Caco-2 (cell line): ENCODE measurements around the gene B4GALNT2. TPM values are rescaled to one million over a fixed set of nuclear protein-coding genes. Genes with fewer than 3 reads are reported as not detected.

Experiments used
- BruUV-seq: library from RNA; stranded (reverse); fragments of 400-500 nt; replicated peaks from 2 replicates; lab custom pipeline; 2021; lab: Mats Ljungman, UMichigan
- CTCF ChIA-PET: fragments of 300-600 bp; sonication (Branson Sonifier 250); formaldehyde crosslinking; loops from one replicate; lab custom pipeline; 2022; ENCODE audit warnings: antibody characterized with exemption; lab: Charles Lee
- POLR2A ChIA-PET: fragments of 300-600 bp; sonication (Branson Sonifier 250); formaldehyde crosslinking; loops from one replicate; lab custom pipeline; 2022; ENCODE audit warnings: antibody characterized with exemption; lab: Charles Lee
- DNase-seq, 2 experiments: peaks; one replicate each; pipeline versions ENCODE4 v3.0.0 to v3.0.0-alpha.2; 2020 to 2022
- H3K27me3 ChIP-seq: replicated peaks from 2 replicates; pipeline ENCODE4 v1.6.0; 2011; ENCODE audit warnings: low read length; ENCODE audit not compliant: control insufficient read depth, insufficient read depth
- H3K36me3 ChIP-seq: 2 replicates; pipeline ENCODE4 v1.5.1; 2011; ENCODE audit warnings: low read length; ENCODE audit not compliant: control insufficient read depth, insufficient read depth
- H3K4me1 ChIP-seq: fragments of 250-450 bp; sonication (Bioruptor Pico); 2 replicates; pipeline ENCODE4 v1.5.1; 2020; ENCODE audit warnings: mild to moderate bottlenecking
- H3K4me3 ChIP-seq: 2 replicates; pipeline ENCODE4 v1.5.1; 2011; ENCODE audit warnings: low read depth, mild to moderate bottlenecking, control low read depth, low read length
- H3K9me3 ChIP-seq: fragments of 250-450 bp; sonication (Bioruptor Pico); 2 replicates; pipeline ENCODE4 v1.5.1; 2020; ENCODE audit warnings: mild to moderate bottlenecking, moderate library complexity
- H3K27ac Mint-ChIP-seq: one replicate; pipeline ENCODE4 v1.8.0; 2022; ENCODE audit warnings: mixed read lengths; ENCODE audit not compliant: unreplicated experiment
- H3K27me3 Mint-ChIP-seq: one replicate; pipeline ENCODE4 v1.8.0; 2022; ENCODE audit warnings: mixed read lengths; ENCODE audit not compliant: insufficient read depth, unreplicated experiment
- H3K36me3 Mint-ChIP-seq: one replicate; pipeline ENCODE4 v1.8.0; 2022; ENCODE audit warnings: mild to moderate bottlenecking, mixed read lengths; ENCODE audit not compliant: insufficient read depth, unreplicated experiment
- H3K4me1 Mint-ChIP-seq: one replicate; pipeline ENCODE4 v1.8.0; 2022; ENCODE audit warnings: low read depth, mixed read lengths; ENCODE audit not compliant: unreplicated experiment
- H3K4me3 Mint-ChIP-seq: one replicate; pipeline ENCODE4 v1.8.0; 2022; ENCODE audit warnings: mild to moderate bottlenecking, moderate library complexity, mixed read lengths; ENCODE audit not compliant: unreplicated experiment
- H3K9me3 Mint-ChIP-seq: one replicate; pipeline ENCODE4 v1.8.0; 2022; ENCODE audit warnings: mixed read lengths; ENCODE audit not compliant: unreplicated experiment
- CTCF ChIP-seq, 2 experiments: fragments of 200-600 bp in 1 of 2; IDR thresholded peaks; 1 replicate in 1 of 2; 2 replicates in 1 of 2; pipeline versions ENCODE4 v1.5.1 to v1.8.0; 2011 to 2022; ENCODE audit warnings: antibody characterized with exemption in 1 of 2, control low read depth in 1 of 2, inconsistent platforms in 1 of 2, low read depth in 1 of 2, low read length in 1 of 2, mild to moderate bottlenecking in 1 of 2, moderate library complexity in 1 of 2; ENCODE audit not compliant: insufficient read depth in 1 of 2, severe bottlenecking in 1 of 2, unreplicated experiment in 1 of 2
- intact Hi-C: fragments of 100-400 bp; cut with micrococcal nuclease; formaldehyde crosslinking; loops from one replicate; pipeline ENCODE4 v1.10.0; 2022; ENCODE audit not compliant: unreplicated experiment
- total RNA-seq: library from RNA; stranded (reverse); gene quantifications from 2 replicates; pipeline ENCODE4 v1.2.3, GENCODE V29; 2022

Gene B4GALNT2
- total RNA-seq, 1 experiment from 2014 or later, result 1.3 TPM

- H3K27me3 Mint-ChIP-seq, result peaks cover 23% of the 10 kb centered on the region
- CTCF ChIA-PET, result interaction anchor here (0.6 to 2.1 kb wide), 8 partner anchors 9 to 178 kb away, joined by 3 to 6 read pairs (median 4); no protein-coding TSS in a partner anchor
These were observed 93.1 kb downstream of the B4GALNT2 start for GRCh38 chr17:49225554-49226236.

More at GRCh38 chr17:49225554-49226236, 93.1 kb downstream of the B4GALNT2 start:
- no peak for DNase-seq
- H3K4me3 Mint-ChIP-seq, result no peak overlapping the region
- Histone ChIP-seq H3K36me3 (no peaks in the 10 kb centered on the region), H3K4me3 (no peak overlapping the region), H3K4me1 (peaks cover 25% of the 10 kb centered on the region), H3K27me3 (peaks cover 9% of the 10 kb centered on the region), H3K9me3 (no peaks in the 10 kb centered on the region)
- peaks cover 16% of the 10 kb centered on the region for H3K36me3 Mint-ChIP-seq
- BruUV-seq, result no TSS peak
- POLR2A ChIA-PET, result no interaction called here
- no peak for TF ChIP-seq CTCF (IDR thresholded peaks at IDR 0.05; ENCODE audit: insufficient read depth in 1 of 2, low read depth in 1 of 2, low read length in 1 of 2, severe bottlenecking in 1 of 2, unreplicated experiment in 1 of 2)
- H3K27ac Mint-ChIP-seq, result no peak overlapping the region
- intact Hi-C loops, result loop anchor here (5.0 to 10.0 kb wide), 2 partner anchors 93 to 271 kb away; partner anchors contain the start of gene B4GALNT2
- no peaks in the 10 kb centered on the region for H3K9me3 Mint-ChIP-seq
- H3K4me1 Mint-ChIP-seq, result peaks cover 25% of the 10 kb centered on the region

Other genes with a start within 250 kb of the B4GALNT2 start
- 161 and 172 TPM in 2 replicates for gene ATP5MC1, start 240.0 kb upstream of the B4GALNT2 start, total RNA-seq
- gene UBE2Z, start 224.4 kb upstream of the B4GALNT2 start, total RNA-seq, result 182 and 187 TPM in 2 replicates
- 457 and 461 TPM in 2 replicates for gene SNF8, start 187.9 kb upstream of the B4GALNT2 start, total RNA-seq
- 0.59 and 0.63 TPM in 2 replicates for gene GIP, start 164.2 kb upstream of the B4GALNT2 start, total RNA-seq
- 583 and 601 TPM in 2 replicates for gene IGF2BP1, start 135.4 kb upstream of the B4GALNT2 start, total RNA-seq
- gene GNGT2, start 77.8 kb downstream of the B4GALNT2 start, total RNA-seq, result not detected in 2 replicates
- gene ABI3, start 77.9 kb downstream of the B4GALNT2 start, total RNA-seq, result not detected in 2 replicates
- 0.44 and 0.48 TPM in 2 replicates for gene PHOSPHO1, start 98.0 kb downstream of the B4GALNT2 start, total RNA-seq
- 89.3 and 92.6 TPM in 2 replicates for gene ZNF652, start 229.5 kb downstream of the B4GALNT2 start, total RNA-seq